GM19372 (cell line): ENCODE measurements around the gene PAGR1.
"Not testable (repeated sequence)": the region's sequence is repeated elsewhere in the genome, so short reads cannot be mapped to it uniquely, and the experiment has no call there.

ENCODE experiments used
- ATAC-seq: cut with Tn5 transposase; IDR thresholded peaks from one replicate; pipeline ENCODE4 v1.9.1; 2021; ENCODE audit warnings: mild to moderate bottlenecking, low read depth, moderate library complexity; ENCODE audit not compliant: unreplicated experiment

PAGR1 gene

GRCh38 chr16:29815793-29816693, at the start of gene PAGR1:
PAGR1 (plus strand) TSS chr16:29816152; CDS start chr16:29816526, 374 bp downstream.
- peak; percentile 66 for ATAC-seq

GRCh38 chr16:29766571-29766970, 49.4 kb upstream of the PAGR1 start:
- no peak for ATAC-seq

GRCh38 chr16:29767062-29767461, 48.9 kb upstream of the PAGR1 start:
- ATAC-seq: no peak

GRCh38 chr16:29769507-29769906, 46.4 kb upstream of the PAGR1 start:
- no peak for ATAC-seq

GRCh38 chr16:29770250-29770929, 45.6 kb upstream of the PAGR1 start:
- no peak for ATAC-seq

- ATAC-seq: not testable (repeated sequence)
Observed at GRCh38 chr16:29772330-29772729, 43.6 kb upstream of the PAGR1 start.

GRCh38 chr16:29774730-29775129, 41.2 kb upstream of the PAGR1 start:
- ATAC-seq: no peak

- no peak for ATAC-seq
Observed at GRCh38 chr16:29775742-29776408, 40.1 kb upstream of the PAGR1 start.

GRCh38 chr16:29777576-29778350, 38.2 kb upstream of the PAGR1 start, which contains the start of gene ZG16:
ZG16 (plus strand) TSS chr16:29778256; CDS start chr16:29779267, 1,011 bp downstream.
- ATAC-seq: no peak

- ATAC-seq: no peak
Observed at GRCh38 chr16:29779474-29779873, 36.5 kb upstream of the PAGR1 start.

GRCh38 chr16:29783094-29783953, 32.6 kb upstream of the PAGR1 start:
- not testable (repeated sequence) for ATAC-seq

- ATAC-seq: no peak
Observed at GRCh38 chr16:29784157-29784556, 31.8 kb upstream of the PAGR1 start.

GRCh38 chr16:29784901-29785500, 31.0 kb upstream of the PAGR1 start:
- ATAC-seq: no peak

GRCh38 chr16:29787155-29787554, 28.8 kb upstream of the PAGR1 start:
- not testable (repeated sequence) for ATAC-seq

- ATAC-seq: no peak
Observed at GRCh38 chr16:29789775-29790182, 26.2 kb upstream of the PAGR1 start.

- peak; percentile 92 for ATAC-seq
Observed at GRCh38 chr16:29790183-29790948, 25.6 kb upstream of the PAGR1 start, which contains the start of gene KIF22. KIF22 (plus strand) TSS chr16:29790751; CDS start chr16:29790760, 9 bp downstream.

GRCh38 chr16:29790949-29791844, 24.8 kb upstream of the PAGR1 start:
- ATAC-seq: peak; percentile 24
